Medulla oblongata (tissue), 1 donor: ENCODE measurements around the gene DPH6.
A peak's percentile ranks its signal among the peaks of the same experiment; 100 is the strongest.
"Not testable (repeated sequence)": the region's sequence is repeated elsewhere in the genome, so short reads cannot be mapped to it uniquely, and the experiment has no call there.

Source experiments
- DNase-seq: peaks from one replicate; pipeline ENCODE4 v3.0.0-alpha.2; 2015; ENCODE audit errors: extremely low spot score

Gene DPH6, protein sequence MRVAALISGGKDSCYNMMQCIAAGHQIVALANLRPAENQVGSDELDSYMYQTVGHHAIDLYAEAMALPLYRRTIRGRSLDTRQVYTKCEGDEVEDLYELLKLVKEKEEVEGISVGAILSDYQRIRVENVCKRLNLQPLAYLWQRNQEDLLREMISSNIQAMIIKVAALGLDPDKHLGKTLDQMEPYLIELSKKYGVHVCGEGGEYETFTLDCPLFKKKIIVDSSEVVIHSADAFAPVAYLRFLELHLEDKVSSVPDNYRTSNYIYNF

GRCh38 chr15:35545824-35546510, at the start of gene DPH6:
Gene DPH6 (minus strand): TSS chr15:35546165. CDS start chr15:35546141, 24 bp downstream.
- DNase-seq = peak; percentile 75

DNA sequence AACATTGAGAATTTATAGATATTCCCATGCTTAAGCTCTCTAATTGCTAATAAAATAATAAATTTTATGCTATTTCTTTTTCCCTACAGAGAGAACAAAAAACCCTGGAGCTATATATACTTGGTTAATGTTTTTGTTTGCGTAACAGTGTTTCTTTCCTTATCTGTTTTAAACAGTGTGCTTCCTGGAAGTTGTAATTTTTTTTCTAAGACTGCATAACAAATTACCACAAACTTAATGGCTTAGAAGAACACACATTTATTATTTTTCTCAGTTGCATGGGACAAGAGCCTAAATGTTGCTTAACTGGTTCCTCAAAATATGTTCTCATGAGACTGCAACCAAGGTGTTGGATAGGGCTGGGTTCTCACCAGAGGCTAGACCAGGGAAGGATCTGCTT, 49.7 kb upstream of the DPH6 start:
- no peak for DNase-seq

DNA sequence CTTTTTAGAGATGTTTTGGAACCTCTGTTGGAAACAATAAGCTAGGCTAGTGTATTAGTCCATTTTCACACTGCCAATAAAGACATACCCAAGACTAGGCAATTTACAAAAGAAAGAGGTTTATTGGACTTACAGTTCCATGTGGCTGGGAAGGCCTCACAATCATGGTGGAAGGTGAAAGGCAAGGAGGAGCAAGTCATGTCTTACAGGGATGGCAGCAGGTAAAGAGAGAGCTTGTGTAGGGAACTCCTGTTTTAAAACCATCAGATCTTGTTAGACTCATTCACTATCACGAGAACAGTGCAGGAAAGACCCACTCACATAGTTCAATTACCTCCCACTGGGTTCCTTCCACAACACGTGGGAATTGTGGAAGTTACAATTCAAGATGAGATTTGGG, 46.0 kb upstream of the DPH6 start:
- not testable (repeated sequence) for DNase-seq

DNA sequence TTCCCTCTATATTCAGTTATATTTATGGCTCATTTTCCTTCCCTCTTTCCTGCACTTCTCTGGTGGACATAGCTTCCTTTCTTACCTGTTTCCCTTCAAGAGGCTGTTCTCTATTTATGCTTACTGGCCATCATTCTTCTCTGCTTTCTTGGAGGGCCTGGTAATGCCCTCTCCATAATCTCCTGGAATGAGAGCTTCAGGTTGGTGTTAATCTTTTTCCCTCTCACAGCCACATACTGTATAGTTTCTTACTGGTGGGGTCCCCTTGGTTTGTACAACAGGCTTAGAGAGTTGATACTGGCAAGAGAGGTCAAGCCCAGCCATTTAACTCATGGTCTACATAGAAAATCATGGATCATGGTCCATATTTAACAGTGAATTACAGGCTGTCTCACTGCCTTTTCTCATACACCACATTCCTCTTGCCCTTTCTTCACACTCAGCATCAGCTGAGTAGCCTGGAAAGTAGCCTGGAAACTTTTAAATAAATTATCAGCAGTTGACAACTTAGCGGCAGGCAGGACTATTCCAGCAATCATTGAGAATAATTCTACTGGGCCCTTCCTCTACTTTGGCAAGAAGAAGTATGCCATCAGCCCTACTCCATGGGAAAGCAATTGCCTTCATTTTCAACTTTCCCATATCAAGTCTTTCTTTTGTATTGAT, 38.0 kb upstream of the DPH6 start:
- peak; percentile 40 for DNase-seq

- DNase-seq = no peak
These were observed 34.6 kb upstream of the DPH6 start for GRCh38 chr15:35580606-35581005.

DNA sequence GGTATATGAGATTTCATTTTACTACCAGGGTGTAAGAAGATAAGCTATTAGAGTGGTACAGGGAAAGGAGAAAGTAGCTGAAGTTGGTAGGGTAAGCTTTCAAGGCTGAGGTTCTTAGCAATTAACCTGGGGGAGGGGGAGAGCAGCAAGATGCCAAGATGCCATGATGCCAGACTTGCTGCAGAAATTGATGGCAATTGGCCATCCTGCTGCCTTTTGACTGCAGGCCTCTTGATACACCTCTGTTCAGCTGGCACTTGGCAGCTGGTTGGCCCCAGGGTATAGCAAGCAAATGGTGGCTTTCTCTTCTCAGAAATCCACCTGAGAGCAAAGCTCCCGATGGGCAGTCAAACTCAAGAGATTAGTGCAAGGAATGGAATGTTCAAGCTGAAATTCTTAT, 21.4 kb upstream of the DPH6 start:
- DNase-seq = no peak

- no peak for DNase-seq
These were observed 21.0 kb upstream of the DPH6 start for GRCh38 chr15:35566991-35567390.

DNA sequence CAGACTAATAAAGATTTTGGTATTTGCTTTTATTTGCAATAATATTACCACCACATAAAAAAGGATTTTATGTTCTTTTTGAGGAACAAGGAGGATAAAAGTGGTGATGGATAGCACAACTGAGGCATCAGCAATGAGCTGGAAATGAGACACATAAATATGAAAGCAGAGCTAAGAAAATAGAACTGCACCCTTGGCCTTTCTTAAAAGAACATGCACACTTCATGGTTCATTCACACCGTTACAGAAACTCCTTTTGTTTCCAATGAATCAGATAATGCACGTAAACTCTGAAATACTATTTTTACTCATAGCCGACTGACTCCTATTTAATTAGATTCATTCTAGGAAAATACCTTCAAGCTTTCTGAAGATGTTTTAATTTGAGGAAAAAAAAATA, 19.9 kb upstream of the DPH6 start:
- DNase-seq = no peak

- no peak for DNase-seq
These were observed 16.7 kb upstream of the DPH6 start for GRCh38 chr15:35562641-35563040.

DNA sequence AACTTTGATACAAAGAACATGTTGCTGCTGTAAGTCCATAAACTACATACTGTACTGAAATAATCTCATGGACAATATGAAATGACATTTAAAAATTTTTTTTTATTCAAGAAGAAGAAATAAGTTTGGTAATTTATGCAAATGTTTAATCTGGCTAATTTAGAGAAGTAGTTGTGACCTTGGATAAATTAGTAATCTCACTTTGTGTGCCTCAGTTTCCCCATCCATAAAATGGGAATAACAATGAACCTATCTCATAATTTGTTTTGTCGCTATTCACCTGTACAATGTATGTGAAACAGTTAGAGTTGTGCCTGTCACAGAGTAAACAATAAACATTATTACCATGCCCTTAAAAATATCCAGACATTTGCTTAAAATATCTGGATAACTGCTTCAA, 15.3 kb upstream of the DPH6 start:
- no peak for DNase-seq

DNA sequence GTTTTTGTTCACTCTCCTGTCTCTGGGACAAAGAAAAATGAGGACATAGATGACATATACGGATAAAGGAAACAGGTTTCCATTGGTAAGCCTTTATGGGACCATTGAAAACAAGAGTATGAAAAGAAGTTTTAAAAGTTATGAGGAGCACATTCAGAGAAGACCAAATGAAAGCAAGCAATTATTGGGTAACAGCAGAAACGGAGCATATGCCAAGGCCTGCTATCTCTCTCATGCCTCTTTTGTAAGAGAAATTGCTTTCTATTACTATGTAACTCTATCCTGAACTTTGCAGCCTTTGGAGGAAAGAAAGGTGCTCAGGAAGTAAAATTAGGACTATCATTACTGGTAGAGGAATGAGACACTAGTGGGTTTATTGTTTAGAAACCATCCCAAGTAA, 14.9 kb upstream of the DPH6 start:
- no peak for DNase-seq

DNA sequence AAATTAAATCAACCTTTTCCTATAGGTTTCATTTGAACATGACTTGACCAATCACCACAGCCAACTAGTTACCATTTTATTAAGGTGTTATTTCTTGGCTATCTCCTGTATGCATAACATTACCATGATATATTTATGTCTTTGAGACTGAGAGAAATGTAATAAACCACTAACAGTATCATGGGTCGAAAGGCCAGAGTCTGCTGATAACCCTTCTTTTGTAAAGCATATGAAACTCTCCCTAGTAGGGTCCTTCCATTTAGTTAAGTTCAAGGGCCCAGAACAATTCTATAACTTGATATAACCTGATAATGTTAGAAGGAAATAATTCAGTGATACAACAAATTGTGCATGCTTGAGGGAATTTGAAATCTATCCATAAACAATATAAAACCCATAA, 14.3 kb upstream of the DPH6 start:
- DNase-seq = no peak

DNA sequence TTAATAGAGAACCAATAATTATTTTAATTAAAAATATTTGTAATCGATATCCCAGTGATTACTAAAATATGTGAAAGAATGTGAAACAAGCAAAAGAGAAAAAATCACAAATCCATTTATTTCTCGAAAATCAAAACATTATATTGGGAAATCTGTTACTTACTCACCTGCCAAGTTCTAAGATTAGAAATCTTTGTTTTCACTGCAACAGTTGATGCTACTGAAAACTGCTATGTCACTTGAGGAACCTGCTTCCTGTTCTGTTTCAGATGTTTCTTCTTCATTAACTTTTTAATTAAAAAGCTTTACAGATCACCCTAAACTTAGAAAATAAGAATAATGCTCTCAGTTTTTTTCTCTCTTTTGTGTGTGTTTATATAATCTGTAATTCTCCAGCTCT, 13.7 kb upstream of the DPH6 start:
- no peak for DNase-seq

DNA sequence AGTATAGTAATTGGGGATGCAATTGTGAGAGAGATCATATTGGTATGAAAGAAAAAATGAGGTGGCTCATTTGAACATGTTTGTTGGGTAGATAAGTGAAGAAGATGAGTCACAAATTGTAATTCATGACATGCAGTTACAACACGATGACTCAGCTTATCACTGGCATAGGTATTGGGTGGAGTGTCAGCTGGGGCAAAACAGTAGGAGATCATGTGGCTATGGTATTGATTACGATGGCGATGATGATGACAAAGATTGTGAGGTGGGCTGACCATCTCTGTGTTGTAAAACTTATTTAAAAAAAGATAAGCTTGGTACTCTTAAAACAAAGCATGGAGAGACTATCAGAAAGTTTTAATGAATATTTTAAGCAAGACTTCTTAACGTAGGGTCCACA, 11.6 kb upstream of the DPH6 start:
- DNase-seq = no peak

GRCh38 chr15:35557012-35557411, 11.0 kb upstream of the DPH6 start:
- no peak for DNase-seq

GRCh38 chr15:35555244-35555643, 9.3 kb upstream of the DPH6 start:
- no peak for DNase-seq

DNA sequence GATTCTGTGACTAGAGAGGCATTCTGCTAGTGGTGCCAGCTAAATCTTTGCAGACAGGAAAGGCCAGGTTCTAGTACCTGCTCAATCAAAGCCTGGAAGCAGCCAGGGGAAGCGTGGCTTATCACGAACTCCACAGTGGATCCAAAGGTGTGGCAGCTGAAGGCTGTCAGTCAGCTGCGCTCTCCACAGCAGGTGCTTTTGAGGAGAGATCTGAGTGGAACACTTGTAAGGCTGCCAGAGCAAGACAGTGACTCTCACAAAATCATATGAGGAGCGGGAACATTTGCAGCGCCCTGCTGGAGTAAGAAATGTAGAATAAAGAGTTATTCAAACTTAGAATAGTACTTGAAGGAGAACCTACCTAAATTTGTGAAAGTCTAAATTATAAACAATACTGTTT, 5.0 kb upstream of the DPH6 start:
- DNase-seq = no peak

DNA sequence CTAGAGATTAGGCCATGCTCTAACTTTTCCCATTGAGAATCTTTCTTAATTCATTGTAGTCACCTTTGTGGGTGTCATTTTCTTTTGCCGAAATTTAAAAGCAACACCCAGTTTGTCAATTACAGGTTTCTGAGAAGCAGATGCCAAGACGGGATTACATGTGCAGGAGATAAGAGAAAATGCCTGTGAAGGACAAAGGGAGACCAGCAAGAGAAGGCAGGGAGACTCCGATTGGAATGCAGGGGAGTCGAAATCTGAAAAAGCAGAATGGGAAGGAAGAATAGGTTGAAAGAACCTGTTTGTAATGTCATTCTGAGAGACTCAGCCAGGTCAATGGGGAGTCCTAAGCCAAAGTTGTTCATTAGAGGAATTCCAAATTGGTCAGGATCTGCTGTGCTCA, 3.6 kb upstream of the DPH6 start:
- no peak for DNase-seq

DNA sequence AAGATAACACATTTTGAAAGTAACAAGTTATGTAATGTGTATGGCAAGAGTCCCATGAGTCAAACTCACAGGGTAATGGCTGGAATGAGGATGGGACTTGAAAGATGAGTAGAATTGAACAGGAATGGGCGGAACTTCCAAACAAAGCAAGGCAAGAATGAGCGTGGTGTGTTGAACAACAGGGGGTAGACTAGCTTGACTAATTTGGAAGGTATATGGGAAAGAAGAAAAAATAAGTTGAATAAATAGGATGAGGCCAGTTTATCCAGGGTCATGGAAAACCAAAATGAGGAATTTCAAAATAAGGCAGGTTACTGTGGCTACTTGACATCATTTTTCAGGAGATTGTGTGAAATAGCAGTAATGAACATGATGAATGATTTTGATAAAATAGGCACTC, 2.5 kb upstream of the DPH6 start:
- peak; percentile 15 for DNase-seq

GRCh38 chr15:35547775-35548364, 1.9 kb upstream of the DPH6 start:
- DNase-seq = peak; percentile 15

- DNase-seq = peak; percentile 63
These were observed 781 bp upstream of the DPH6 start for GRCh38 chr15:35546511-35547381.

DNA sequence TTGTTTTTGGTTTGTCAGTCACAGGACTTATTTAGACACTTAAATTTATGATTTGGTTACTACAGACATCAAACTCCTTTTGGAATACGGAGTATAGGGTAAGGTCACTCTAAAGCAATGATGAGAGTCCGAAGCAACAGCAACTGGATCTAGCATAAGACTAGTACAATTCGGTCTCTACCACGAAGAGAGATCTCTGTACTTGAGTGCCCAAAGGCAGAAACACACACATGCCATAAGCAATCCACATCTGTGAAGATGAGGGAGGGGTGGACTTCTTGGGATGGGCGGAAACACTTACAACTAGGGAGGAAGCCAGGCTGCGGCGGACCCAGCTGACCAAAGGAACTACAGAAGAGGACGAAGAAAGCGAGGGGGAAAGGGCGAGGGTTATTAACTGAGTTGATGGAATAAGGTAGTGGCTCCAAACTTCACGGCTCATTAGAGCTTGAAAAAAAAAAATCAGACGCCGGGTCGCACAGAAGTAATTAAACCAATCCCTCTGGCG, 595 bp downstream of the DPH6 start:
- peak; percentile 64 for DNase-seq
